ENCODE results near the gene RFT1. TPM values are rescaled to one million over a fixed set of nuclear protein-coding genes. Genes with fewer than 3 reads are reported as not detected.

The RFT1 gene
- total and polyA plus RNA-seq, 2 of the 13 experiments (the other 11 are each of a cell fraction or from before 2014, with no cell fraction given): 23.2 to 37.0 TPM

DNA sequence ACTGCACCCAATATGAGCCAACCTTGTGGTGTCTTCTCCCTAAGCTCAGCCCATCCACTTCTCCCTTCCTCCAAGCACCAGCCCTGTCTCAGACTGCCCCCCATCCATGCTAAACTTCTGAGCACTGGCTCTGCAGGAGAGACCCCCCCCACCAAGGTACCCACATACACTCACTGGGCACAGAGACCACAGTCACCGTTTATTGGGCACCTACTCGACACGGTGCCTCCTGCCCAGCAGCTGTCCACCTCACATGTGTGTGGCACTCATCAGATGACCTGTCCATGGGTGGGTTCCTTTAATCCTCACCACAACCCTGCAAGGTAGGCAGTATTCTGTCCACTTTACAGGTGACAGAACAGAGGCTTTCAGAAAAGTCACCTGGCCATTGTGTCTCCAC, 62.1 kb downstream of the RFT1 start (continued):
- TF ChIP-seq FOXA1 (IDR thresholded peaks at IDR 0.05) (no peak), FOXA1 (CRISPR knock-in tag; IDR thresholded peaks at IDR 0.05) (no peak), CC2D1A (CRISPR knock-in tag; IDR thresholded peaks at IDR 0.05) (no peak)

DNA sequence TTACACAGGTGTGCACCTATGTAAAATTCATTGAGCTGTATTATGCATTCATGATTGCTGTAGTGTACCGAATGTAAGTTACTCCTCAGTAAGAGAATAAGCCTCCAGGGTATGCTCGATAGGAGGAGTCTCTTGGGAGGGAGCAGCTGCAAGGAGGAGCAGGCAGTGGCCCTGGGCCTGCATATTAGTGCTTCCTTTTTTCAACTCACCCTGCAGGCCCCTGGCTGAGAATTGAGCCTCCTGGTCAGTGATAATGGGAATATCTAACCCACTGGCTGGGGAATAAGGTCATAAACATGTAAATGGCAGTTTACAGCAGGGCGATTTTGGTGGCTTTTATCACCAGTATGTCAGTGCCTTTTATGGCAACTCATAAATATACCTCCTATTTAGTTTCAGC, 62.7 kb downstream of the RFT1 start:
- no peak overlapping the region for H2AFZ ChIP-seq (ENCODE audit: low read length)
- no peak for DNase-seq (ENCODE audit: low spot score)
- CTCF ChIA-PET (ENCODE audit: low intra/inter-chr PET ratio, low total read pairs): no interaction called here
- no peak for ATAC-seq
- POLR2A ChIA-PET: no interaction called here
- intact Hi-C loops (cut with micrococcal nuclease; ENCODE audit: unreplicated experiment) (no loop called here), in situ Hi-C loops (cut with HindIII; ENCODE audit: extremely low pct_ligation_motif_present, low pct_unique_long_range_greater_than_20kb) (no loop called here)
- no peak overlapping the region for H3K4me3 ChIP-seq (replicated peaks in 1 of 3; ENCODE audit: insufficient read depth in 1 of 3, low read depth in 2 of 3, low read length in 3 of 3)
- H4K20me1 ChIP-seq (ENCODE audit: insufficient read depth, low read length): no peaks in the 10 kb centered on the region
- no peak overlapping the region for H3K9ac ChIP-seq (ENCODE audit: insufficient read depth, low read depth, low read length)
- no peak overlapping the region for H3K4me2 ChIP-seq (ENCODE audit: low read depth, low read length)
- H3K79me2 ChIP-seq (ENCODE audit: insufficient read depth, low read length): no peaks in the 10 kb centered on the region
- no TSS peak for BruUV-seq (replicated peaks)
- FAIRE-seq: no peak
- H3K27me3 ChIP-seq (ENCODE audit: control insufficient read depth in 1 of 2, insufficient read depth in 2 of 2, low read length in 2 of 2): peaks cover 2 to 3% of the 10 kb centered on the region in 2 experiments; a peak in 3 of 5 replicates
- peaks cover 14% of the 10 kb centered on the region for H3K4me1 ChIP-seq (ENCODE audit: insufficient read depth, low read length)
- H3K27ac ChIP-seq (ENCODE audit: extremely low read length, insufficient read depth, low read length): no peak overlapping the region
- no peaks in the 10 kb centered on the region for H3K36me3 ChIP-seq (replicated peaks in 1 of 2; ENCODE audit: control insufficient read depth in 1 of 2, insufficient read depth in 2 of 2, low read length in 2 of 2)
- 57% methylated on average over 2 of the region's 3 CpGs for WGBS (ENCODE audit: low lambda C conversion rate)
- H3K9me3 ChIP-seq (ENCODE audit: low read length): no peaks in the 10 kb centered on the region
- no peak for TF ChIP-seq TCF7L2 (IDR thresholded peaks at IDR 0.05; ENCODE audit: low read depth, low read length)
- TF ChIP-seq, protein P1, sequence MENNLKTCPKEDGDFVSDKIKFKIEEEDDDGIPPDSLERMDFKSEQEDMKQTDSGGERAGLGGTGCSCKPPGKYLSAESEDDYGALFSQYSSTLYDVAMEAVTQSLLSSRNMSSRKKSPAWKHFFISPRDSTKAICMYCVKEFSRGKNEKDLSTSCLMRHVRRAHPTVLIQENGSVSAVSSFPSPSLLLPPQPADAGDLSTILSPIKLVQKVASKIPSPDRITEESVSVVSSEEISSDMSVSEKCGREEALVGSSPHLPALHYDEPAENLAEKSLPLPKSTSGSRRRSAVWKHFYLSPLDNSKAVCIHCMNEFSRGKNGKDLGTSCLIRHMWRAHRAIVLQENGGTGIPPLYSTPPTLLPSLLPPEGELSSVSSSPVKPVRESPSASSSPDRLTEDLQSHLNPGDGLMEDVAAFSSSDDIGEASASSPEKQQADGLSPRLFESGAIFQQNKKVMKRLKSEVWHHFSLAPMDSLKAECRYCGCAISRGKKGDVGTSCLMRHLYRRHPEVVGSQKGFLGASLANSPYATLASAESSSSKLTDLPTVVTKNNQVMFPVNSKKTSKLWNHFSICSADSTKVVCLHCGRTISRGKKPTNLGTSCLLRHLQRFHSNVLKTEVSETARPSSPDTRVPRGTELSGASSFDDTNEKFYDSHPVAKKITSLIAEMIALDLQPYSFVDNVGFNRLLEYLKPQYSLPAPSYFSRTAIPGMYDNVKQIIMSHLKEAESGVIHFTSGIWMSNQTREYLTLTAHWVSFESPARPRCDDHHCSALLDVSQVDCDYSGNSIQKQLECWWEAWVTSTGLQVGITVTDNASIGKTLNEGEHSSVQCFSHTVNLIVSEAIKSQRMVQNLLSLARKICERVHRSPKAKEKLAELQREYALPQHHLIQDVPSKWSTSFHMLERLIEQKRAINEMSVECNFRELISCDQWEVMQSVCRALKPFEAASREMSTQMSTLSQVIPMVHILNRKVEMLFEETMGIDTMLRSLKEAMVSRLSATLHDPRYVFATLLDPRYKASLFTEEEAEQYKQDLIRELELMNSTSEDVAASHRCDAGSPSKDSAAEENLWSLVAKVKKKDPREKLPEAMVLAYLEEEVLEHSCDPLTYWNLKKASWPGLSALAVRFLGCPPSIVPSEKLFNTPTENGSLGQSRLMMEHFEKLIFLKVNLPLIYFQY (CRISPR knock-in tag; IDR thresholded peaks at IDR 0.05; ENCODE audit: borderline replicate concordance): no peak
- TF ChIP-seq SP140L (CRISPR knock-in tag; IDR thresholded peaks at IDR 0.05; ENCODE audit: borderline replicate concordance): no peak
- TF ChIP-seq, protein P2, sequence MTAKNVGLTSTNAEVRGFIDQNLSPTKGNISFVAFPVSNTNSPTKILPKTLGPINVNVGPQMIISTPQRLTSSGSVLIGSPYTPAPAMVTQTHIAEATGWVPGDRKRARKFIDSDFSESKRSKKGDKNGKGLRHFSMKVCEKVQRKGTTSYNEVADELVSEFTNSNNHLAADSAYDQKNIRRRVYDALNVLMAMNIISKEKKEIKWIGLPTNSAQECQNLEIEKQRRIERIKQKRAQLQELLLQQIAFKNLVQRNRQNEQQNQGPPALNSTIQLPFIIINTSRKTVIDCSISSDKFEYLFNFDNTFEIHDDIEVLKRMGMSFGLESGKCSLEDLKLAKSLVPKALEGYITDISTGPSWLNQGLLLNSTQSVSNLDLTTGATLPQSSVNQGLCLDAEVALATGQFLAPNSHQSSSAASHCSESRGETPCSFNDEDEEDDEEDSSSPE (CRISPR knock-in tag; IDR thresholded peaks at IDR 0.05): no peak
- TF ChIP-seq POLR2G (IDR thresholded peaks at IDR 0.05; ENCODE audit: low read depth, low read length): no peak
- TF ChIP-seq, protein P3, sequence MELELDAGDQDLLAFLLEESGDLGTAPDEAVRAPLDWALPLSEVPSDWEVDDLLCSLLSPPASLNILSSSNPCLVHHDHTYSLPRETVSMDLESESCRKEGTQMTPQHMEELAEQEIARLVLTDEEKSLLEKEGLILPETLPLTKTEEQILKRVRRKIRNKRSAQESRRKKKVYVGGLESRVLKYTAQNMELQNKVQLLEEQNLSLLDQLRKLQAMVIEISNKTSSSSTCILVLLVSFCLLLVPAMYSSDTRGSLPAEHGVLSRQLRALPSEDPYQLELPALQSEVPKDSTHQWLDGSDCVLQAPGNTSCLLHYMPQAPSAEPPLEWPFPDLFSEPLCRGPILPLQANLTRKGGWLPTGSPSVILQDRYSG (CRISPR knock-in tag; IDR thresholded peaks at IDR 0.05): no peak
- TF ChIP-seq, protein P4, sequence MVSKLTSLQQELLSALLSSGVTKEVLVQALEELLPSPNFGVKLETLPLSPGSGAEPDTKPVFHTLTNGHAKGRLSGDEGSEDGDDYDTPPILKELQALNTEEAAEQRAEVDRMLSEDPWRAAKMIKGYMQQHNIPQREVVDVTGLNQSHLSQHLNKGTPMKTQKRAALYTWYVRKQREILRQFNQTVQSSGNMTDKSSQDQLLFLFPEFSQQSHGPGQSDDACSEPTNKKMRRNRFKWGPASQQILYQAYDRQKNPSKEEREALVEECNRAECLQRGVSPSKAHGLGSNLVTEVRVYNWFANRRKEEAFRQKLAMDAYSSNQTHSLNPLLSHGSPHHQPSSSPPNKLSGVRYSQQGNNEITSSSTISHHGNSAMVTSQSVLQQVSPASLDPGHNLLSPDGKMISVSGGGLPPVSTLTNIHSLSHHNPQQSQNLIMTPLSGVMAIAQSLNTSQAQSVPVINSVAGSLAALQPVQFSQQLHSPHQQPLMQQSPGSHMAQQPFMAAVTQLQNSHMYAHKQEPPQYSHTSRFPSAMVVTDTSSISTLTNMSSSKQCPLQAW (CRISPR knock-in tag; IDR thresholded peaks at IDR 0.05): no peak
- no peak for TF ChIP-seq ZNF335 (CRISPR knock-in tag; IDR thresholded peaks at IDR 0.05)
- no peak for TF ChIP-seq HNRNPH1 (optimal IDR thresholded peaks at IDR 0.05; ENCODE audit: low read depth, low read length)
- TF ChIP-seq ZNF317 (CRISPR knock-in tag; IDR thresholded peaks at IDR 0.05): no peak
- TF ChIP-seq MIXL1 (CRISPR knock-in tag; IDR thresholded peaks at IDR 0.05): no peak
- TF ChIP-seq ZSCAN20 (CRISPR knock-in tag; IDR thresholded peaks at IDR 0.05; ENCODE audit: borderline replicate concordance): no peak
- TF ChIP-seq ZNF205 (CRISPR knock-in tag; IDR thresholded peaks at IDR 0.05): no peak
- no peak for TF ChIP-seq RBM39 (IDR thresholded peaks at IDR 0.05; ENCODE audit: low read depth, low read length, poor library complexity, severe bottlenecking)
- no peak for TF ChIP-seq FOXP1 (IDR thresholded peaks at IDR 0.05)
- no peak for TF ChIP-seq FOXP1 (CRISPR knock-in tag; IDR thresholded peaks at IDR 0.05)
